Lower lobe of right lung (tissue), 2 donors: ENCODE measurements around the gene MTRF1L. TPM values are rescaled to one million over a fixed set of nuclear protein-coding genes. Genes with fewer than 3 reads are reported as not detected.

ENCODE experiments used
- ATAC-seq, 2 donors: fragments of 200-7000 bp; cut with Tn5 transposase; one replicate each; pipeline ENCODE4 v1.9.1; 2020 to 2022; ENCODE audit warnings: mild to moderate bottlenecking in 2 of 2, moderate library complexity in 2 of 2
- DNase-seq: peaks from one replicate; pipeline ENCODE4 v3.0.0-alpha.2; 2020
- H3K27ac ChIP-seq: fragments of 200-600 bp; one replicate; pipeline ENCODE4 v1.8.0; 2022
- H3K27me3 ChIP-seq: fragments of 200-600 bp; one replicate; pipeline ENCODE4 v1.8.0; 2022; ENCODE audit warnings: low read depth
- H3K36me3 ChIP-seq: fragments of 200-600 bp; one replicate; pipeline ENCODE4 v1.8.0; 2022; ENCODE audit warnings: mild to moderate bottlenecking
- H3K4me1 ChIP-seq: fragments of 200-600 bp; one replicate; pipeline ENCODE4 v1.8.0; 2022
- H3K4me3 ChIP-seq: fragments of 200-600 bp; one replicate; pipeline ENCODE4 v1.8.0; 2022; ENCODE audit warnings: mild to moderate bottlenecking
- H3K9me3 ChIP-seq: fragments of 200-600 bp; one replicate; pipeline ENCODE4 v1.8.0; 2022
- intact Hi-C: fragments of 100-400 bp; cut with DNase I; formaldehyde crosslinking; loops from one replicate; pipeline ENCODE4 v1.11.0; 2022
- total RNA-seq: library from RNA; stranded (reverse); fragmentation: NEBNext Ultra II Directional; extraction: Animal tissue kit (Norgen Biotek cat#: 25700); gene quantifications from one replicate; pipeline ENCODE4 v1.2.1, GENCODE V29; 2021
- TF ChIP-seq, protein P1 (sequence below): fragments of 200-600 bp; IDR thresholded peaks from one replicate; pipeline ENCODE4 v1.8.0; 2022; ENCODE audit warnings: antibody characterized with exemption, mild to moderate bottlenecking
- donor health status: DM: no; HTN: yes; CAD: no; lungs with severe emphysema.

The MTRF1L gene
- total RNA-seq, 1 donor from 2014 or later, result 15.6 TPM

DNA sequence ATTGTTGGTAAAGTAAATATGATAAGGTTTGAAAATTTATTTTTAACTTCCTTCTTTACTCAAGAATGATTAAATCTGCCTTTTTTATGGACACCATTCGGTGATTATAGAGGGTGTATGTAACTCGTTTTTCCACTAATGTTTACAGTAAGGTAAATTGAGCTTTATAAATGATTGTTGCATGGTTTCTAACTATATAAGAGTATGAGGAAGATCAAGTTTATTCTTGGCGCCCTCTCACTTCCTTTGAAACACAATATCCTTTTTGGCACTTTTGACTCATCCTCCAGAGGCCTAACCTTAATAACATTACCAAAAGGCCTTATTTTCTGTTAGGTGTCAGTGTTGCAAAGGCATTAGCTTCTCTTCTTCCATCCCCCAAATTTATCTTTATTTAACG is 41.8 kb upstream of the MTRF1L start:
- H3K27me3 ChIP-seq, result no peaks in the 10 kb centered on the region
- TF ChIP-seq, protein P1, sequence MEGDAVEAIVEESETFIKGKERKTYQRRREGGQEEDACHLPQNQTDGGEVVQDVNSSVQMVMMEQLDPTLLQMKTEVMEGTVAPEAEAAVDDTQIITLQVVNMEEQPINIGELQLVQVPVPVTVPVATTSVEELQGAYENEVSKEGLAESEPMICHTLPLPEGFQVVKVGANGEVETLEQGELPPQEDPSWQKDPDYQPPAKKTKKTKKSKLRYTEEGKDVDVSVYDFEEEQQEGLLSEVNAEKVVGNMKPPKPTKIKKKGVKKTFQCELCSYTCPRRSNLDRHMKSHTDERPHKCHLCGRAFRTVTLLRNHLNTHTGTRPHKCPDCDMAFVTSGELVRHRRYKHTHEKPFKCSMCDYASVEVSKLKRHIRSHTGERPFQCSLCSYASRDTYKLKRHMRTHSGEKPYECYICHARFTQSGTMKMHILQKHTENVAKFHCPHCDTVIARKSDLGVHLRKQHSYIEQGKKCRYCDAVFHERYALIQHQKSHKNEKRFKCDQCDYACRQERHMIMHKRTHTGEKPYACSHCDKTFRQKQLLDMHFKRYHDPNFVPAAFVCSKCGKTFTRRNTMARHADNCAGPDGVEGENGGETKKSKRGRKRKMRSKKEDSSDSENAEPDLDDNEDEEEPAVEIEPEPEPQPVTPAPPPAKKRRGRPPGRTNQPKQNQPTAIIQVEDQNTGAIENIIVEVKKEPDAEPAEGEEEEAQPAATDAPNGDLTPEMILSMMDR, result no peak
- H3K27ac ChIP-seq, result no peak overlapping the region
- DNase-seq, result no peak
- H3K4me3 ChIP-seq, result no peak overlapping the region
- intact Hi-C loops, result no loop called here
- no peak for ATAC-seq
- H3K9me3 ChIP-seq, result no peaks in the 10 kb centered on the region
- no peaks in the 10 kb centered on the region for H3K36me3 ChIP-seq
- no peaks in the 10 kb centered on the region for H3K4me1 ChIP-seq

DNA sequence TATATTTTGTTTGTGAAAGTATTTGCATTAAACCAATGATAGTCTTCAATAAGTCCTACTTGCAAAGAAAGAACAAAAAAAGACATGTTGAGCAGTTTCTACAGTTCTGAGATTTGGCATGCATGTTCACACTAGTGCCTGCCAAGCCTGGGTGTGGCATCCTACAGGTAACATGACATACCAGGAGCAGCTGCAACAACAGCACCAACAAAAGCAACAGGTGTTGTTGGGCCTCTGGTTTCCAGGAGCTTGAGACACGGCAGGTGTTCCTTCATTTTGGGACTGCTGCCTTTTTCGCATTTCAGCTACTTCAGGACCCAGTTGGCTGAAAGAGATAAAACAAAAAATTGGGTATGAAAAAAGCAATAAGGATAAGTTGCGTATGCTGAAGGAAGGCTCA is 41.2 kb upstream of the MTRF1L start:
- Histone ChIP-seq H3K27me3 (no peaks in the 10 kb centered on the region), H3K4me3 (no peak overlapping the region), H3K36me3 (no peaks in the 10 kb centered on the region), H3K4me1 (no peaks in the 10 kb centered on the region), H3K9me3 (no peaks in the 10 kb centered on the region), H3K27ac (no peak overlapping the region)
- TF ChIP-seq, protein P1, result no peak
- no peak for ATAC-seq
- no peak for DNase-seq
- intact Hi-C loops, result no loop called here

DNA sequence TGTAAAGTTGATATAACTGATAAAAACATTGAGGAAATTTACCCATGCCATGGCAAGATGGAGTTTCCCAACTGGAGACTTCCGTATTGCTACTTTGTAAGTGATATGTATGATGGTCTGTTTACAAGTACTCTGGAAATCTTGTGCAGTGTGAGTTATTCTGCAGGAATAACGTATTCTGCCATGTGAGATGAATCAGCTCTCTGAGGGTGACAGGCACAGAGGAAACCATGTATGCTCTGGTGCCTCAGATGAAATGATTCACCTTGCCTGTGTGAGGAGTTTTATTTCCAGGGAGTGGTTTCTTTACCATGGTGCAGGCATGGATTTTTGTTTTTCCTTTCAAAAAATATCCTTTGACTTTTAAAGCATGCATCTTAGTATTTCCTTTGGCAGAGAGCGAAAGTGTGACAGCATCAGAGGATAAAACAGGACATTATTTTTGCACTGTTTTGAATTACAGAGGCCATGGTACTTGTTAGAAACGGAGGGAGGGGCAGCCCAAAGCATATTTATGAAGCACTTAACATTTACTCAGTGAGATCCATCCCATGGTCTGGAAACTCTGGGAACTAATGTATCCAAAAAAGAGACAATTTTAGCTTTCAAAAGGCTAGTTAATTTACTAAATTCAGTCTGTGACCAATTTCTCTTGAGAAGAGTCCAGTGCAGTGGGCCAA is 36.0 kb upstream of the MTRF1L start:
- Histone ChIP-seq H3K36me3 (no peaks in the 10 kb centered on the region), H3K27me3 (no peaks in the 10 kb centered on the region), H3K9me3 (no peaks in the 10 kb centered on the region), H3K4me3 (no peak overlapping the region), H3K4me1 (no peaks in the 10 kb centered on the region), H3K27ac (no peak overlapping the region)
- intact Hi-C loops, result no loop called here
- DNase-seq, result no peak
- ATAC-seq, result no peak
- TF ChIP-seq, protein P1, result no peak

DNA sequence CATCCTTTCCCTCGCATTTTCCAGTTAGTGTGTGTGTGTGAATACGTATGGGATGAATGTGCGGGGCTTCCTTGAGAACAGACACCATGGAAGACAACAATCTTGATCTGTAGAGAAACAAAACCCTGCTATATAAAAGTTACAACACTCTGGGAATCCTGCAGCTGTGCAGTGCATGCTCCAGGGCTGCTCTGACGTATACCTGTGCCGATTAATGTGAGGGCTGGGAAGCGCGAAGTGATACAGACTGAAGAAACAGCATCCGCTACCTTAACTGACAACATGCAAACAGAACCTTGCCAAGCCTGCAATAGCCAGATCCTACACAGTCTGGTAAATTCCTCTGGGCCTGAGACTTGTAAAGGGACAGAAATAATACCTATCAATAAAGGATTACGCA is 31.6 kb upstream of the MTRF1L start:
- Histone ChIP-seq H3K27me3 (no peaks in the 10 kb centered on the region), H3K36me3 (no peaks in the 10 kb centered on the region), H3K27ac (no peak overlapping the region), H3K4me1 (no peaks in the 10 kb centered on the region), H3K9me3 (no peaks in the 10 kb centered on the region), H3K4me3 (no peak overlapping the region)
- no peak for DNase-seq
- intact Hi-C loops, result no loop called here
- TF ChIP-seq, protein P1, result no peak
- ATAC-seq, result no peak

DNA sequence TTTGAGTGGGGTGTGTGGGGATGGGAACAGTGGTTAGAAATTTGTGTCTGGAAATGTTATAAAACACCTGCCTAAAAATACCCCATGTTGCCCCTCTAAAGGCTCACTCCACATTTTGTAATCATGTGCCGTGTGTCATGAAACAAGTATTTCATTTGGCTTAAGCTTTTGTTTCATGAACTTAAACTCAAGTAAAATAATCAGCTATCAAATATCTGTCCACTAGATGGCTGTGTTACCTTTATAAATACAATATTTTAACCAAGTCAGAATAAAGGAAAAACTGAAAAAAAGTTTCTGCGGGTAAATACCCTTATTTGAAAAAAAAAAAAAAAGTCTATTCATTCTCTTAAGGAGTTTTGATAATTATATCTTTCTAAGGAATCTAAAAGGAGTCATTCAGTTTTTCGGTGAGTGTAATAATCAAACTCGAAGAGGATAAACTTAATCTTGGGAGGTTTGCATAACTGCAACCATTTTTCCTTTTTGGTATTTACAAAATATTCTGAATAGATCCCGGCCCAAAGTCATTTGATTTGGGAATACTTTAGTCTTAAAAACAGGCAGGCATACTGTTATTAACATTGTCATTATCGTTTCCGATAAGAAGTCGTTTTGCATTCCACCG is 29.9 kb upstream of the MTRF1L start:
- no peak overlapping the region for H3K27ac ChIP-seq
- H3K9me3 ChIP-seq, result no peaks in the 10 kb centered on the region
- DNase-seq (no peak), ATAC-seq (peak in 1 of 2 donors; percentile 54)
- no peaks in the 10 kb centered on the region for H3K4me1 ChIP-seq
- H3K4me3 ChIP-seq, result no peak overlapping the region
- TF ChIP-seq, protein P1, result peak; percentile 41
- no peaks in the 10 kb centered on the region for H3K27me3 ChIP-seq
- H3K36me3 ChIP-seq, result no peaks in the 10 kb centered on the region
- intact Hi-C loops, result no loop called here
